ENCODE measurements around the gene SUPT20H.
A peak's percentile ranks its signal among the peaks of the same experiment; 100 is the strongest.

Gene SUPT20H

DNA sequence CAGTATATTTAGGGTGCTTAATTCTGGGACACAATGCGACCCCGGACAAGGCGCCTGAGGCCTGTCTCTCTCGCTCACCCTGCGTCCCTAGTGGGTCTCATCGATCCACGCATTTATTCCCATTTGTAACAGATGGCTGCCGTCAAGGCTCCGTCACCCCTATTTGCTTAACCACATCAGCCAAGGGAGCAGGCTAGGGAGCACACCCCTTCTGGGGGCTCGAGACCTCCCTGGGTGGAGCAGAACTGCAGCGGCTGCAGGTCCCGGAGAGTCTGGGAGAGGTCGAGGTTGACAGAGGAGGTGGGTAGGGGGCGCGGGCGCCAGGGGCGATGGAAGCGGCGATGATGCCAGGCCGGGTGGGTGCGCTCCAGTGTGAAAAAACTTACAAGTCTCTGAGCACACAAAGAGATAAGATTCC is 60.9 kb downstream of the SUPT20H start:
- peak; percentile 13 to 29 for DNase-seq

DNA sequence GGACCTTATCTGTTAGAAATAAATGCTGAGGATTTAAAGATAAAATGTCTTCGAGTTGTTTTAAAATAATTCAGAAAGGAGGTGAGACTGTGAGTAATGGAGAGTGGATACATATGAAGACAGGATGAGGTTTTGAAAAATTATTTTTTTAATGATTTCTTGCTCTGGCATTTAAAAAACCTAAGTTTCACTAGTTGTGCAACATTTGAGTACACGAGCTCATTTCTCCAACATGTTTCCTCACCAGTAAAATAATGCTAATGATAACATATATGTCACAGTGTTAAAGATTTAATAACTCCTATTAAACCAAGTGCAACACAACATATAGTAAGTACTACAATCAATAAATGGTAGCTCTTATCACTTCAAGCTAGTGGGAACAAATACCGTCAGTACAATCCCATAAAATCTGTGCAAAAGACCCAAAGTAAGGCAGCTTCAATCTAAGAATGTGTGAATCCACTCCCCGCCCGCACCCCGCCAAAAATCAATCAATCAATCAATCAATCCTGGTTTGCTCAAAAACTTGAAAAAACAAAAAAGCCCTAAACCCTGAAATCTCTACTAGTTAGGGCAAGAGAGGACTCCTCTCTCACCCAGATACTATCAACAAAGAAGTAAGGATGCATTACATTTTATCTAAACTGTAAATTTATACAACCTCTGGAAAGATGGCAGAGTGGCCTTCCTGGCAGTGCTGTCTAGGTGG is 61.6 kb downstream of the SUPT20H start:
- no peak for DNase-seq

DNA sequence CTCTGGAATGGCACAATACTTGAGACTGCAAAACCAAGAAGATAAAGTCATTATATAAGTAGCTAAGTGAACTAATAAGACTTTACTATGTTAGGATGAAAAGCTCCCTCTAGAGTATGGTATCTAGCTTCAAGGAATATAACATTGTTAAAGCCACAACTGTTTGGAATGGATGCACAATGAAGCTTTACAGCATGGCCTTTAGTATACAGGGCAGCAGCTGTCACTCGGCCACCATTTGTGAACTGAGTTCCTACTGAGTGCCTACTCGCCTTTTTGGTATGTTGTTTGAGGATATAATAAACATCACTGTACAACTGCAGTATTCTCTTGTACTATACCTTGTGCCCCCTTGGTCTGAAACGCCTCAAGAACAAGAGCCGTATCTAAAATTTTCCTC is 67.1 kb downstream of the SUPT20H start:
- no peak for DNase-seq

GRCh38 chr13:36986462-36987240 is 72.8 kb downstream of the SUPT20H start:
- no peak for DNase-seq

DNA sequence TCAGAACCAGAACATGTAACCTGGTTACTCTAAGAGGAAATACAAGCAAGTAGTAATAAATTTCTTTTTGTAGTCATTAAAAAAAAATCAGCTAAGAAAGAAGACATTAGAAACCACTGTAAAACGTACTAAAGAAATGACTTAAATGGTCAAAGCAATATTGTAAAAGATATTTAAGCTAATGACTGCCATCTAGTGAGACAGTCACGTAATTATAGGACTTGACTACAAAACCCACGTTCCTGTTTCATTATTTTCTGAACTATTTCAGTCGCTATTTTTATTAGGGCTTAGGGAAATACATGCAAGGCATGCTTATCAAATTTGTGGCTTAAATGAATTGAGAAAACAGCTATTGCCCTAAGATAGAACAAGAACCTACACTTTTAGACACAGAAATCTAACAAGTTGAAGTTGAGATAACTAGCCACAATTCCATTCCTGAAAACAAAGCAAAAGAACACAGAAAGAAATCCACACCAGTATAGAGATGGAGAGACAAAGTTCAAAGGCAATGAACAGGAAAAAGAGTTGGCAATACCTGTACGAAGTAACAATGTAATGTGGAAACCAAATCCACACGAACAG is 78.2 kb downstream of the SUPT20H start:
- DNase-seq, result no peak

- no peak for DNase-seq
Observed at GRCh38 chr13:36979361-36980050, 80.0 kb downstream of the SUPT20H start.

GRCh38 chr13:36975172-36975571 is 84.3 kb downstream of the SUPT20H start:
- no peak for DNase-seq

GRCh38 chr13:36973621-36974295 is 85.7 kb downstream of the SUPT20H start:
- DNase-seq, result no peak

DNA sequence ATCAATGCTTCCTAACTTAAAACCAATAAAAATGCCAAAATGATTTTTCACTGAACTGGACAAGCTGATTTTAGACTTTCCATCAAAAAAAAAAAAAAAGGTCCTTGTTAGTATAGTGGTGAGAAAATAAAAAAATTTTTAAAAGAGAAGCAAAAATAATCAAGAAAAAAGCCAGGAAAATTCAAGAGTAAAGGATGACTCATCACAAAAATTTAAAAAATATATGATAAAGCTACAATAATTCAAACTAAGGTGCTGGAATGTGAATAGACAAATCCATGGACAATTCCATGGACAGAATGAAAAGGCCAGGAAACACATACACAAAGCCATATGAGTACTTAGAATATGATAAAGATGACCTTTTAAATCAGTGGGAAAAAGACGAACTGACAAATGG is 86.5 kb downstream of the SUPT20H start:
- DNase-seq, result no peak

GRCh38 chr13:36966404-36966803 is 93.1 kb downstream of the SUPT20H start:
- no peak for DNase-seq

DNA sequence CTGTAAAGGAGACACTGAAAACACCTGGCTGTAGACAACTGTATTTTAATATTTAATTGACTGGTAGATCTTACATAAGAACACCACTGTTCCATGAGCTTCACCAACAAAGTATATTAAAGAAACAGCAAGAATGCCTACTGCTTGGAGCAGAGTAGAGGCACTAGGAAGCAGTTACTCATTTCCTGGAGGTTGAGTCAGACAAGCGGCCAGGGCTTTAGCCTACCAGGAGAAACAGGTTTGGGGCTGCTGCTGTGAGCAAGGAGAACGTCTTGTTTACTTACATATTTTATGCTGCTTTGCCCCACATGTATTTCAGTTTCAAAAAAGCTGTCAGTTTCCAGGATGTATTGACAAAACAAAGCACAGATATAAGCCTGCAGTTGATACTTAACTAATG is 93.7 kb downstream of the SUPT20H start:
- DNase-seq, result peak in 1 of 2 experiments; percentile 6

DNA sequence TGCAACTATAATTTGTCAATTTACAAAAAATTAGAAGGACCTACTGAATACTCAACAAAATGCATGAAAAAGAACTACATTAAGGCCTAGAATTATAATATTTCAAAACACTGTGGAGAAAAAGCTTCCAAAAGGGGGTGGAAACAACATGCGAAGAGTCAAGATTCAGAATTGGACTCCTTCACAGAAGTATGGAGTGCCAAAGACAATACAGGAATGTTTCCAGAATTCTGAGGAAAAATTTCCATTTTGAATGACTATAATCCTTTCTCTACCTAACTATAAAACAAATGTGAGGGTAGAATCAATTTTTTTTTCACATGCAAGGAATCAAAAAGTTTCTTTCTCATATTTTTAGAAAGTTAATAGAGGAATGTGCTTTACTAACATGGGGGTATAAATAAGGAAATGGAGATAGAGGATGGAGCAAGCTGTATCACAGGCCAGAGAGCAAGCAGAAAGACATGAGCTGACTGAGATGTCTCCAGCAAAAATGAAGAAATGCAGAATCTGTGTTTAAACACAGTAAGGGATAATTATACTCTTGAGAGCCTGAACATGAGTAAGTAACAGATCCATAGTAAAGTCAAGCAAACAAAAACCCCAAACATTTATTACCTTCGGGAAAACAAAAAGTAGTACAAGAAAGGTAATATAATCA is 99.9 kb downstream of the SUPT20H start:
- DNase-seq, result no peak

Data from activated CD4-positive, alpha-beta T cell treated with anti-CD3 and anti-CD28 coated beads, Interleukin-2, amount 50 U/mL, for 48 hours (primary cell).